Stimulated activated CD4-positive, alpha-beta T cell treated with anti-CD3 and anti-CD28 coated beads, TNF-alpha, amount 100 ng/mL, for 48 hours (primary cell): ENCODE measurements around the gene FEM1B.

ENCODE experiments used
- DNase-seq, 3 donors: peaks; one replicate each; pipeline ENCODE4 v3.0.0-alpha.2; 2020; ENCODE audit warnings: low read depth in 3 of 3

The FEM1B gene

GRCh38 chr15:68259883-68260282, 17.7 kb upstream of the FEM1B start:
- no peak for DNase-seq

DNA sequence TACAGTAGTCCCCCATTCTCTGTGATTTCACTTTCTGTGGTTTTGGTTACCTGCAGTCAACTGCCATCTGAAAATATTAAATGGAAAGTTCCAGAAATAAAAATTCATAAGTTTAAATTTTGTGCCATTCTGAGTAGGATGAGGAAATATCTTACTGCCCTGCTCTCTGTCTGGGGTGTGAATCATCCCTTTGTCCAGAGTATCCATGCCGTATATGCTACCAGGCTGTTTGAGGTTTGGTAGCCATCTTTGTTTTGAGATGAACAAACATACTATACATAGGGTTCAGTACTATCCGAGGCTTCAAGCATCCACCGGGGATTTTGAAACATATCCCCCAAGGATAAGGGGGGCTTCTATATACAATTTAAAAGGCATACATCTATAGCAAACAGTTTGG, 16.3 kb upstream of the FEM1B start:
- no peak for DNase-seq

DNA sequence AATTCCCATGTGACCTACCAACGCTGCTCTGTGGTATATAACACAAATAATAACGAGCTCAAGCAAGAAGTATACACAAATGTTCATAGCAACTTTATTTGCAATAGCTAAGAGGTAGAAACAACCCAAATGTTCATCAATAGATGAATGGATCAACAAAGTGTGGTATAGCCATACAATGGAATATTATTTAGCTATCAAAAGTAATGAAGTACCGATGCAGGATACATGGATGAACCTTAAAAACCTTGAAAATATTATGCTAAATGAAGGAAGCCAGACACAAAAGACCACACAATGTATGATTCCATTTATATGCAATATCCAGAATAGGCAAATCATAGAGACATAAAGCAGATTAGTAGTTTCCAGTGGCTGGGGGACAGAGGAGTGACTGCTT, 15.6 kb upstream of the FEM1B start:
- DNase-seq: no peak

DNA sequence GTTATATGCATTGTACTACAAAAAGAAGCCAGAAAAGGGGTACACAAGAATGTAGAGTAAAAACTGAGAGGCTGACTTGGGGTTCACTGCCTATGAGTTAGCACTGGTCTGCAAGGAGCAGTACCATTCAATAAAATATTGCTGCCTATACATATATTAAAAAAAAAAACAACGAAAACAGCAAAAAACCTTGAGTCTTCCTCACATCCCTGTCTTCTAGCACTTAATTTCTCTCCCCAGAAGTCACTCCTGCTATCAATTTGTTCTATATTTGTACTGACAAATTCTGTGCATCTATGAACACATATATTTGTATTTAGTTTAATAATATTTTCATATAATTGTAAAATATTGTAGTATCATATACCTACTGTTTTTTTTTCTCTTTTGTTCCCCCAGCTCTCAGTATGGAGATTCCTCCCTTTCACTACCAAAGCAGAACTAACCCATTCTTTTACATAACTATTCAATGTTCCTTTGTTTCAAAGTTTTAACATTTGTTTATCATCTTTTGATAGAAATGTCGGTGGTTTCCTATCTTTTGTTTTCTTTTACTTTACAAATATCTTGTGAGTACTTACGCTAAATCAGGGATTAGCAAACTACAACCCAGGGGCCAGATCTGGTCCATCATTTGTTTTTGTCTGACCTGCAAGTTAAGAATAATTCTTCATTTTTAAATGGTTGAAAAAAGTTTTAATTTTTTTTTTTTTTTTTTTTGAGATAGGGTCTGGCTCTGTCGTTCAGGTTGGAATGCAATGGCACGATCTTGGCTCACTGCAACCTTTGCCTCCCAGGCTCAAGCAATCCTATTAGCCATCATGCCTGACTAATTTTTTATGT, 14.8 kb upstream of the FEM1B start:
- DNase-seq: no peak

DNA sequence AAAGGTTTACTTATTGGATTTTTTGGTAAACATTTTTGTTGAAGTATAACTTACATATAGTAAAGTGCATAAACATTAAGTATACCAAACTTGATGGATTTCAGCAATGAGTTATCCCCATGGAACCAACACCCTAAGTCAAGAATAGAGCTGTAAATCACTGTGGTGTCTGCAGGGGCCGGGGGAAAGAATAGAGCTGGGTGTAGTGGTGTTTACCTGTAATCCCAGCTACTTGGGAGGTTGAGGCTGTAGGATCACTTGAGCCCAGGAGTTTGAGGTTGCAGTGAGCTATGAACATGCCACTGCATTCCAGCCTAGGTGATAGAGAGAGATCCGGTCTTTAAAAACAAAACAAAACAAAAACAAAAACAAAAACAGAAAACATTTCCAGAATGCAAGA, 13.3 kb upstream of the FEM1B start:
- no peak for DNase-seq

DNA sequence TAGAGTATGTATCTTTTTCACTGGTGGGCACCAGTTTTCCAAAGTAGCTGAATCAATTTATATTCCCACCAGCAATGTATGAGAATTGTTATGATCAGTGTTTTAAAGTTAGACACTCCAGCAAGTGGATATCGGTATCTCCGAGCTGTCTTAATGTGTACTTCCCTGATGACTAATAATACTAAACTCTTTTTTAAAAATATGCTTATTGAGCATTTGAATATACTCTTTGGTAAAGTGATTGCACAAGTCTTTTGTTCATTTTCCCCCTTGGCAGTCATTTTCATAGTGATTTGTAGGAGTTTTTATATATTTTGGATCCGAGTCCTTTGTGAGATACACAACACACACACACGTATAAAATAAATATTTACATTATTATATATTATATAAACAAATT, 12.5 kb upstream of the FEM1B start:
- no peak for DNase-seq

DNA sequence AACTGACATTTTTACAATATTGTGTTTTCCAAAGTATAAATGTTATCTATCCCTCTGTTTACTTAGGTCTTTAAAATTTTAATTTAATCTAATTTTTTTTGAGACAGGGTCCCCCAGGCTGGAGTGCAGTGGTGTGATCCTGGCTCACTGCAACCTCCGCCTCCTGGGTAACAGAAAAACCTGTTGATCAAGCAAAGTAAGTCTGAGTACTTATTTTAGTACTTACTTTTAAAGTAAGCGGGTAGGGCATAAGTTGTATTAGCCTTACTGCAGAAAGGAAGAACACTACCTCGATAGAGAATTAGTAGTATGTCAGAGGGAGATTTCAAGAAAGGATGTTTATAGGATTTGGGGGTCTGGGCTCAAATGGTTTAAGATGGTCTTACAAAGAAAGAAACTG, 11.9 kb upstream of the FEM1B start:
- DNase-seq: no peak

- no peak for DNase-seq
Observed at GRCh38 chr15:68268405-68268804, 9.1 kb upstream of the FEM1B start.

- no peak for DNase-seq
Observed at GRCh38 chr15:68271854-68272471, 5.6 kb upstream of the FEM1B start.

GRCh38 chr15:68272721-68273271, 4.7 kb upstream of the FEM1B start:
- no peak for DNase-seq

DNA sequence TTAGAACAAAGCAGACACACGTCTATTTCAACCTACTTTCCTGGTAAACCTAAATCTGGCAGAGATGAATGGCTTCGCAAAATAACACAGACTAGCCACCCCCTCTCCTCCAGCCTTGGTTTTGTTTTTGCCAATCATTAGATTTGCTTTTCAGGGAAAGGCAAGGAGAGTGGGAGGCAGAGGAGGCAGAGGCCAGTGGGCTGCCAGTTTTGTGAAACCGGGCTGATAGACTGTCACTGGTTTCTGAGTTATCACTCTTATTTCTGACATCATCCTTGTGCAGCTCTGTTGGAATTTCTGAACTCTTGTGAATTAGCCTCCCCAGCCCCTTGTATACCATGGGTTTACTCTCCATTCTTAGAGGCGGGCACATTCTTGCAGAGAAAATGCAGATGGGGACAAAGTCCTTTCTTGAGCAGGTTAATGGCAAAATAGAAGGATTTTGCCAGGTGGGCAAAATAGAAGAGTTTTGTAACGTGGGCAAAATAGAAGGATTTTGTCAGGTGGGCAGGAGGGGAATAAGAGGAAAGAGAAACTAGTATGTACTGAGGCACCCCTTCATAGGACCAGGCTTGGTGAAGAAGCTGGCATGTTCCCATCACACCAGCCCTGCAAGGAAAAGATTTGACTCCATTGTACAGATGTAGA, 3.2 kb upstream of the FEM1B start:
- no peak for DNase-seq

GRCh38 chr15:68275165-68275746, 2.3 kb upstream of the FEM1B start:
- no peak for DNase-seq

DNA sequence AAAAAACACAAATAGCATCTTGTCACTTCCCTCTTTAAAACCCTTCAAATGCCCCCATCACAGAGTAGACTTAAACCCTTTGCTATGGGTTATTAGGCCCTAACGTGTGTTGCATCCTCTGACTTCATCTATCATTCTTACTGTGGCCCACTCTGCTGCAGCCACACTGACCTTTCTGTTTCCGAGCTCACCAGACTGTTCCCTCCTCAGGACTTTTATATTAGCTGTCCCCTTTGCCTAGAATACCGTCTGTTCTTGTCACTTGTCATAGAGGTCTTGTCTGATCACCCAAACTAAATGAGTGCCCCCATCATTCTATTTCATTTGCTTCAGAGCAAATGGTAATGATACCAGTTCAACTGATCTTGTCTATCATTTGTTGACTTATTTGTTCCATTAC, 877 bp upstream of the FEM1B start:
- DNase-seq: no peak

DNA sequence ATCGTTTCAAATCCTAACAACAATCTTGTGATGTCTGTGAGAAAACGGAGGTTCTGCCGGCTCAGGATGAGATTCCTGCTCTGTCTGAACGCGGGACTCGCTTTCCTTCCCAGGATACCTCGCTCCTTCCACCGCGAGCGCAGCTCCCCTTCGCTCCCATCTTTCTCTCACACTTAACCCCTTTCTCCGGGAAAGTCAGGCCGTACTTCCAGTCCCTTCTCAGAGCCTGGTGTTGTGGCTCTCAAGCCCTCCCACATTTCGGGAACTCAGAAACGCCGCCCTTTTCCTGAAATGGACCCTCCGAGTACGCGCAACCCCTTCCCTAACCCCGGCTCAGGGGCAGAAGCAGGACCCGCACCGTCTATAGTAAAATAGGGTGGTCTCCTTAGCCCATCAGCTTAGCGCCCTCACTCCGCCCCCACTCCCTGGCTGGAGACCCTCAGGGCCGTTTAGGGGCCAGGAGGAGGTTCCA, 378 bp upstream of the FEM1B start:
- no peak for DNase-seq

DNA sequence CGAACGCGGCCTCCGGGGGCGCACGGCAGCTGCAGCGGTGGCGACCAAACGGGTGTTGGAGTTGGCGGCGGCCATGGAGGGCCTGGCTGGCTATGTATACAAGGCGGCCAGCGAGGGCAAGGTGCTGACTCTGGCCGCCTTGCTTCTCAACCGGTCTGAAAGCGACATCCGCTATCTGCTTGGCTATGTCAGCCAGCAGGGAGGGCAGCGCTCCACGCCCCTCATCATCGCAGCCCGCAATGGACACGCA, 725 bp downstream of the FEM1B start:
- no peak for DNase-seq

DNA sequence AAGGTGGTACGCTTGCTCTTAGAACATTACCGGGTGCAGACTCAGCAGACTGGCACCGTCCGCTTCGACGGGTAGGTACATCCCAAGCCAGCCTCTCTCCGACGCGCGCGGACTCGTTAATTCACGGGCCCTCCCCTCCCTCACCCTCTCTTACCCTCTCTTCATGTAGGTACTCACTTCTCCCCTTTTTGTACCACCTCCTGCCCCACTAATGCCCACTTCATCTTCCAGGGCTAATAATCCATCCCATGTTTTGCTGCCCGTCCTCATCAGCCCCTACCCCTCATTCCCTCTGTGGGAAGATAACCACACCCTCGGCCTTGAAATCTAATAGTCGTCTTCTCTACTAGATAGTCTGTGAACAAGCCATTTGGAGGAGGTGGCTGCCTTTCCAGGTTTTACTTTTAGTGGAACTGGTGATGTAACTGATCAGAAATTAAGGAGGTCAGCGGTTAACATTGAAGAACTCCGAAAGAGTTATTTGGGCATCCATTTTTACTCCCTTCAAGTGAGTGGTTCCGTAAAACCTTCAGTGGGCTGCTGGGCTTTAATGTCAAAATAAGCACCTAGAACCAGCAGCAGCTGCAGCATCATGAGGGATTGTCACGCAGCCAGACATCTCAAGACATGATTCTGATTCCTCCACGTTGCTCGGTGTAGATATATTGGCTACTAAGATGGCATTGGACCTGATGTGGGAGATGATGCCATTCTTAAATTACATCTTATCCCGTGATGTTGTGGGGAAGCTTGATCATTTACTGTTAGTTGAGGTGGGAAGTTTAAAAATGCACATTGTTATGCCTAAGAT, 1.3 kb downstream of the FEM1B start:
- peak in 1 of 3 donors; percentile 3 for DNase-seq

DNA sequence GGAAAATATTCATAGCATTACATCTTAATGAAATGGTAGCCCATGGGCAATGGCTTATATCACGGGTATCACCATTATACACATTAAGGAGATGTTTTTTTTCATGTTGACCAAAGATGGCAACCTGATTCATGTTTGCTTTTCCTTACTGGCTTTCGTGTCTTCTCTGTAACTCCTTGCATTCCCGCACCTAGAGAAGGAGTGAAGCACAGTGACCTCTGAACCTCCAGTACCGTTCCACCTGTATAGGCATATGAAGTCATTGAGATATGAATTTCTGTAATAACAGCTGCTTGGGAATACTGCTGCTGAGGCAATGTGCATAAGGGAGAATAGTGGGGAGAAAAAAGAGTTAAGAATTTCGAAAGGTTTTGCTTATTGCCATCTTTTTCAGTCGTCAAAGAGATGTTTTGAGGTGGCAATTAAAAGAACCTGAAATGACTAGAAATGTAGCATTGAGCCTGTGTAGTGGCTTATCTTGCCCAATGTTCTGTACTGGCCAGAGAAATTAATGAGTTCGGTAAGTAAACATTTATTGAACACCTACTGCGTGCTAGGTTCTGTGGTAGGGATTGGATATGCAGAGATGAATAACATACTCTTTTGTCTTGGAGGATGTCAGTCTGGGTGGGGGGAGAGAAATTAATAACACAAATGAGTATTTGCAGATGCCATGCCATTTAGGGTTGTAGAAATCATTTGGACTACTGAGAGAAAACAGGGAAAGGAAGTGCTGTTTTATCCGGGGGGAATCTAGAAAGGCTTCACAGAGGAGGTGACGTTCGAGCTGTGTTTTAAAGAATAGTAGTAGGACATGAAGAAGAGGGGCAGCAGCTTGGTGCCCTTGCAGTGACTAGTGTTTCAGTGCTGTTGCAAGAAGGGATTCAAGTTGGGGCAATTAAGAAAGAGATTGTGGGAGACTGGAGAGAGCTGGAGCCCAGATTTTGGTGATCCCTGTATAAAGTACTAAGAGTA, 2.5 kb downstream of the FEM1B start:
- DNase-seq: no peak

DNA sequence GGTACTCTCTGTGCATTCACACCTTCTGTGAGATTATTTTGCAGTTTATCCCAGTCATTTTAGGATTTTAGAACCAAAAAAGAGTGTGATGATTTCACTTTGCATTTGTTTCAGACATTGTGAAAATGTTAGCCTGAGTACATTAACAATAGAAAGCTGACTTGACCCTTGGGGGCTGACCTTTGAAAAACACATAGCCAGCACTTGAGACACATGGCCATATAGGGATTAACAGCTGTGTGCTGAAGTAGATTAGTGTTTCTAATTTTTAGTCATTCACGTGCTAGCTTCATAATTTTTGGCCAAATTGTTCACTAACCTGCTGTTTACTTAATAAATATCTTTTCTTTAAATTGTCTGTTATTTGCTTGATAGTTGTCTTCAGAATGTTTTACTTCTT, 3.5 kb downstream of the FEM1B start:
- DNase-seq: no peak

- DNase-seq: no peak
Observed at GRCh38 chr15:68283401-68283800, 5.9 kb downstream of the FEM1B start.

GRCh38 chr15:68284616-68285258, 7.2 kb downstream of the FEM1B start:
- no peak for DNase-seq
